GM12875 (cell line): ENCODE results near the gene VWCE.

Source experiments
- H3K4me3 ChIP-seq: one replicate; pipeline ENCODE4 v1.5.1; 2011; ENCODE audit warnings: low read depth, low read length, control low read depth
- CTCF ChIP-seq: IDR thresholded peaks from 2 replicates; pipeline ENCODE4 v1.5.1; 2011; ENCODE audit warnings: low read depth, mild to moderate bottlenecking, control low read depth, inconsistent platforms, low read length, moderate library complexity, borderline replicate concordance; ENCODE audit not compliant: insufficient read depth

Gene VWCE

GRCh38 chr11:61327669-61328071 lies 32.6 kb upstream of the VWCE start:
- H3K4me3 ChIP-seq: no peak overlapping the region
- TF ChIP-seq CTCF: no peak

- TF ChIP-seq CTCF: no peak
- no peak overlapping the region for H3K4me3 ChIP-seq
Observed at GRCh38 chr11:61325649-61326414, 30.7 kb upstream of the VWCE start.

DNA sequence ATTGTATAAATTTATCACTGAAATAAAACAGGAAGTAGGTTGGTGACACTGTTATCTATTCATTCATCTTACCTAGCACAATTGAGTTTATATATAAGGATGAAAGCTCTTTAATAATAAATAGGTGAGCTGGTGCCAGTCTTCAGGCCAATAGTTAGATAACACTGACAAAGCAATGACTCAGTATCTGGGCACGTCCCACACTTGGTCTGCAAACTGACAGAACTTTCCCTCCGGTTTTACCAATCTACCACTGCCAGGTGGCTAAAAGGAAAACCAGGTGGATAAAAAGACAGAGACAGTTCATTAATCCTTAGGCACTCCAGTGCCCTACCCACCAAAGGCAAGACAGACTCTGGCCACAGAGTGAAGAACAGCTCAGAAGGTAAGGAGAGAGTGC lies 20.1 kb upstream of the VWCE start:
- TF ChIP-seq CTCF: no peak
- H3K4me3 ChIP-seq: no peak overlapping the region

DNA sequence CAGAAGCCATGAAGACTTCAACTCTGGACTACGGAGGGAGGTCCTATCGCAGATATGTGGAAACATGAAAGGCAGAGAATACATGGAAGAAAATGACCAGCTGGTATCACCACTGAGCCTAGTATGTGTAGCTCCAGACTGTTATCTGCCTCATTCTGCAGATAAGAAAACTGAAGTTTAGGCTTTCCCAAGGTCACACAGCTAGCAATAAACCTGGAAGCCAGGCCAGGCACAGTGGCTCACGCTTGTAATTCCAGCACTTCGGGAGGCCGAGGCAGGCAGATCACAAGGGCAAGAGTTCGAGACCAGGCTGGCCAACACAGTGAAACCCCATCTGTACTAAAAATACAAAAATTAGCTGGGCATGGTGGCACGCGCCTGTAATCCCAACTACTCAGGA lies 15.6 kb upstream of the VWCE start:
- TF ChIP-seq CTCF: no peak
- H3K4me3 ChIP-seq: no peak overlapping the region

DNA sequence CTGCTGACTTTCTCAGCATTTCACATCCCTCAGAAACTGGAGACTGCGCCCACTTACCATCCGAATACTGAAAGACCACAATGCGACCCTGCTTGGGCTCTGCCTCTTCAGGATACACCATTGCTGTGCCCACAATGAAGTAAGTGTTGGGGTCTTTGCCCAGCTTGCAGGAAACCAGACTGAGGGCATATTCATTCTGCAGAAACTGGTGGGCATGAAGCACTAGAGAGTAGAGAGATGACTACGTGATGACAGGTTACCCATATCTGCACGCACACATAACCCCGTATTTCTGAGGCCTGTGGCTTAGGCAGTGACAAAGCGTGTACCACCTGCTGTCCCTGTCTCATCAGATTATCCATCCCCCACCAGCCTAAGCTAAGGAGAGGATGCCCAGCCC lies 14.6 kb upstream of the VWCE start:
- H3K4me3 ChIP-seq: no peak overlapping the region
- no peak for TF ChIP-seq CTCF

- TF ChIP-seq CTCF: no peak
- no peak overlapping the region for H3K4me3 ChIP-seq
Observed at GRCh38 chr11:61309141-61309540, 14.0 kb upstream of the VWCE start.

DNA sequence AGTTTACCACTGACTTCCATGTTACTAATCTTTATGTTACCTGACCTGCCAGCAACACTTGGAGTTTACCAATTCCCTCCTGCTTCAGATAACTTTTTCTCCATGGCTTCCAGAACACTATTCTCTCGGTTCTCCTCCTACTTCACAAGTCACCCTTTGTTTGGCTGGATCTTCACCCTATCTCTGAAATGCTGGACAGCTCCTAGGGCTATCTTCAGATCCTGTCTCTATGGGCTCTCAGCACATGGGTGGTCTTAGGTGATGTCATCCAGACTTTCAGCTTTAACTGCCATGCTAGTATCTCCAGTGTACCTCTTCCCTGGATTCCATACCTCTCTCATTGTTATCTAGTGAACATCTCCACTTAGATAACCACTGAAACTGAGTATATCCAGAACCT lies 12.2 kb upstream of the VWCE start:
- TF ChIP-seq CTCF: no peak
- no peak overlapping the region for H3K4me3 ChIP-seq
